Psoas muscle (tissue), 8 donors: ENCODE data around the gene FAM241A. TPM values are rescaled to one million over a fixed set of nuclear protein-coding genes. Genes with fewer than 3 reads are reported as not detected.

ENCODE experiments used
- ATAC-seq, 4 donors: fragments of 200-7000 bp; cut with Tn5 transposase; one replicate each; pipeline ENCODE4 v1.9.1; 2020; ENCODE audit warnings: moderate library complexity in 3 of 4, mild to moderate bottlenecking in 2 of 4
- DNase-seq, 2 donors: peaks; one replicate each; pipeline ENCODE4 v3.0.0-alpha.2; 2020
- H3K27ac ChIP-seq: fragments of 200-600 bp; one replicate; pipeline ENCODE4 v1.8.0; 2022
- H3K27me3 ChIP-seq, 3 donors: fragments of 200-600 bp in 1 of 3; one replicate each; pipeline versions ENCODE4 v1.6.1 to v1.8.0; 2013 to 2022; ENCODE audit warnings: low read length in 2 of 3, mild to moderate bottlenecking in 2 of 3, moderate library complexity in 1 of 3; ENCODE audit not compliant: insufficient read depth in 3 of 3
- H3K36me3 ChIP-seq, 2 donors: fragments of 200-600 bp in 1 of 2; one replicate each; pipeline versions ENCODE4 v1.6.1 to v1.8.0; 2013 to 2022; ENCODE audit warnings: low read depth in 1 of 2, mild to moderate bottlenecking in 1 of 2, moderate library complexity in 1 of 2; ENCODE audit not compliant: insufficient read depth in 1 of 2
- H3K4me1 ChIP-seq: fragments of 200-600 bp; one replicate; pipeline ENCODE4 v1.8.0; 2022
- H3K4me3 ChIP-seq: fragments of 200-600 bp; one replicate; pipeline ENCODE4 v1.8.0; 2022; ENCODE audit warnings: mild to moderate bottlenecking
- H3K9me3 ChIP-seq: fragments of 200-600 bp; one replicate; pipeline ENCODE4 v1.8.0; 2022
- CTCF ChIP-seq: fragments of 200-600 bp; IDR thresholded peaks from one replicate; pipeline ENCODE4 v1.8.0; 2022; ENCODE audit warnings: antibody characterized with exemption
- WGBS, 3 donors: extraction: QIAGEN DNeasy Blood & Tissue Kit; methylation state at CpG; one replicate each; pipeline versions ENCODE4 v1.1.6 to v1.1.7; 2013; 5-methylcytosine and 5-hydroxymethylcytosine counted together
- intact Hi-C, 2 donors: fragments of 100-400 bp; cut with DNase I; formaldehyde crosslinking; loops; one replicate each; pipeline versions ENCODE4 v1.11.0 to v1.14.2; 2022
- polyA plus RNA-seq, 3 donors: library from polyadenylated mRNA; stranded (reverse); fragments of 200-250 nt; gene quantifications; one replicate each; pipeline ENCODE4 v1.2.3, GENCODE V29; 2013
- total RNA-seq, 4 donors: library from RNA; stranded (reverse); fragmentation: NEBNext Ultra II Directional in 2 of 4; extraction: Animal tissue kit (Norgen Biotek cat#: 25700) in 2 of 4; gene quantifications; one replicate each; pipeline versions ENCODE4 v1.2.1 to v1.2.4, GENCODE V29; 2021 to 2023
- donor health status: healthy with polysubstance abuse.
- donor health status: DM: no; HTN: no; CAD: no; lungs with moderate emphysema.
- donor health status: Bipolar disorder and iron deficiency.
- donor health status: healthy.
- donor health status: DM: yes; HTN: yes; CAD: no.
- donor health status: DM: no; HTN: no; CAD: no.
- donor health status: DM: no; HTN: no; CAD: no.
- donor health status: DM: yes; HTN: yes; CAD: no.

Gene FAM241A
- total and polyA plus RNA-seq, 7 donors = 2.6 to 6.0 (median 3.1) TPM

GRCh38 chr4:112190684-112191083, 45.4 kb downstream of the FAM241A start:
- no peak overlapping the region for H3K27ac ChIP-seq
- no peaks in the 10 kb centered on the region for H3K27me3 ChIP-seq
- peaks cover 0 to 7% of the 10 kb centered on the region in 2 donors for H3K36me3 ChIP-seq
- WGBS, 3 donors = 68 to 70% (median 70%) methylated on average over 8 of the region's 8 CpGs
- DNase-seq (no peak), ATAC-seq (no peak)
- no peak for TF ChIP-seq CTCF
- intact Hi-C loops = no loop called here
- no peak overlapping the region for H3K4me3 ChIP-seq
- no peaks in the 10 kb centered on the region for H3K9me3 ChIP-seq
- H3K4me1 ChIP-seq = no peaks in the 10 kb centered on the region

- H3K9me3 ChIP-seq = no peaks in the 10 kb centered on the region
These were observed 51.2 kb downstream of the FAM241A start for GRCh38 chr4:112196461-112196860.

GRCh38 chr4:112199041-112199440, 53.8 kb downstream of the FAM241A start:
- Histone ChIP-seq H3K4me1 (no peaks in the 10 kb centered on the region), H3K27ac (no peak overlapping the region), H3K27me3 (no peaks in the 10 kb centered on the region), H3K9me3 (no peaks in the 10 kb centered on the region), H3K36me3 (no peaks in the 10 kb centered on the region), H3K4me3 (no peak overlapping the region)
- intact Hi-C loops = no loop called here
- TF ChIP-seq CTCF = no peak
- no peak for DNase-seq
- WGBS, 3 donors = 85 to 94% (median 87%) methylated on average over 1 of the region's 1 CpG
- ATAC-seq = no peak

More at GRCh38 chr4:112196461-112196860, 51.2 kb downstream of the FAM241A start:
- H3K36me3 ChIP-seq = no peaks in the 10 kb centered on the region
- no peak for ATAC-seq
- no peak for DNase-seq
- WGBS, 3 donors = 66 to 79% (median 75%) methylated on average over 1 of the region's 1 CpG
- intact Hi-C loops = no loop called here
- H3K27me3 ChIP-seq = no peaks in the 10 kb centered on the region
- H3K4me1 ChIP-seq = no peaks in the 10 kb centered on the region
- TF ChIP-seq CTCF = no peak
- no peak overlapping the region for H3K4me3 ChIP-seq
- no peak overlapping the region for H3K27ac ChIP-seq

GRCh38 chr4:112201915-112202505, 56.8 kb downstream of the FAM241A start:
- H3K9me3 ChIP-seq = no peaks in the 10 kb centered on the region
- no peaks in the 10 kb centered on the region for H3K4me1 ChIP-seq
- no peaks in the 10 kb centered on the region for H3K27me3 ChIP-seq
- WGBS, 3 donors = 51 to 57% (median 54%) methylated on average over 4 of the region's 4 CpGs
- H3K4me3 ChIP-seq = no peak overlapping the region
- intact Hi-C loops = no loop called here
- H3K36me3 ChIP-seq = no peaks in the 10 kb centered on the region
- ATAC-seq (no peak), DNase-seq (no peak)
- TF ChIP-seq CTCF = no peak
- no peak overlapping the region for H3K27ac ChIP-seq

GRCh38 chr4:112203593-112203992, 58.3 kb downstream of the FAM241A start:
- H3K36me3 ChIP-seq = no peaks in the 10 kb centered on the region
- no peak for TF ChIP-seq CTCF
- no peak overlapping the region for H3K27ac ChIP-seq
- WGBS, 3 donors = 88 to 94% (median 93%) methylated on average over 1 of the region's 1 CpG
- DNase-seq (no peak), ATAC-seq (no peak)
- H3K4me3 ChIP-seq = no peak overlapping the region
- H3K9me3 ChIP-seq = no peaks in the 10 kb centered on the region
- H3K4me1 ChIP-seq = no peaks in the 10 kb centered on the region
- intact Hi-C loops = no loop called here
- H3K27me3 ChIP-seq = no peaks in the 10 kb centered on the region
